Right cardiac atrium (tissue), 5 donors: ENCODE measurements around the gene ACVR1C. TPM values are rescaled to one million over a fixed set of nuclear protein-coding genes. Genes with fewer than 3 reads are reported as not detected.
"Not testable (repeated sequence)": the region's sequence is repeated elsewhere in the genome, so short reads cannot be mapped to it uniquely, and the experiment has no call there.

ENCODE experiments used
- ATAC-seq, 2 donors: fragments of 200-7000 bp; cut with Tn5 transposase; one replicate each; pipeline versions ENCODE4 v1.8.0 to v1.9.1; 2020; ENCODE audit warnings: moderate library complexity in 2 of 2, mild to moderate bottlenecking in 1 of 2
- DNase-seq, 3 donors: peaks; one replicate each; pipeline ENCODE4 v3.0.0-alpha.2; 2020
- H3K27ac ChIP-seq: one replicate; pipeline ENCODE4 v1.5.1; 2013; ENCODE audit warnings: mild to moderate bottlenecking, low read length, control low read depth, moderate library complexity
- H3K27me3 ChIP-seq: one replicate; pipeline ENCODE4 v1.6.1; 2013; ENCODE audit not compliant: control insufficient read depth, insufficient read depth
- H3K4me1 ChIP-seq: one replicate; pipeline ENCODE4 v1.6.1; 2013; ENCODE audit warnings: low read length; ENCODE audit not compliant: control insufficient read depth, insufficient read depth
- H3K4me3 ChIP-seq: one replicate; pipeline ENCODE4 v1.5.1; 2013; ENCODE audit warnings: low read length, control low read depth
- H3K9me3 ChIP-seq: one replicate; pipeline ENCODE4 v1.6.1; 2013; ENCODE audit warnings: low read length; ENCODE audit not compliant: control insufficient read depth
- WGBS: extraction: QIAGEN DNeasy Blood & Tissue Kit; methylation state at CpG from one replicate; pipeline ENCODE4 v1.1.7; 2013; 5-methylcytosine and 5-hydroxymethylcytosine counted together
- intact Hi-C, 4 donors: fragments of 100-400 bp; cut with DNase I; formaldehyde crosslinking; loops; one replicate each; pipeline versions ENCODE4 v1.11.0 to v1.14.0; 2022 to 2023
- polyA plus RNA-seq: library from polyadenylated mRNA; stranded (reverse); fragments of 200-250 nt; gene quantifications from one replicate; pipeline ENCODE4 v1.2.3, GENCODE V29; 2013
- total RNA-seq, 4 donors: library from RNA; stranded (reverse); fragmentation: NEBNext Ultra II Directional; extraction: Animal tissue kit (Norgen Biotek cat#: 25700); gene quantifications; one replicate each; pipeline ENCODE4 v1.2.1, GENCODE V29; 2021
- donor health status: healthy with polysubstance abuse.
- donor health status: DM: no; HTN: yes; CAD: no.
- donor health status: DM: no; HTN: no; CAD: no.
- donor health status: DM: no; HTN: yes; CAD: no; lungs with severe emphysema.
- donor health status: DM: yes; HTN: yes; CAD: no.

The ACVR1C gene
- total and polyA plus RNA-seq, 5 donors, result 0.36 to 2.9 (median 1.0) TPM

DNA sequence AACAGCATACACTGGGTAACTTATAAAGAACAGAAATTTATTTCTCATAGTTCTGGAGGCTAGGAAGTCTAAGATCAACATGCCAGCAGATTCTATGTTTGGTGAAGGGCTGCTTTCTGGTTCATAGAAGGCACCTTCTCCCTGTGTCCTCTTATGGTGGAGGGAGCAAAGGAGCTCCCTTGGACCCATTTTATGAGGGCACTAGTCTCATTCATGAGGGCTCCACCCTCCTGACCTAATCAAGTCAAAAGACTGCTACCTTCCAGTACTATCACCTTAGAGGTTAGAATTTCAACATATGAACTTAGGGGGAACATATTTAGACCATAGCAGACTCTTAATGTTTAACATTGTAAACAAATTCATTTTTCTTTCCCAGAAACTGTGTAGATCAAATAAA lies 54.5 kb downstream of the ACVR1C start:
- H3K4me1 ChIP-seq, result no peaks in the 10 kb centered on the region
- no peaks in the 10 kb centered on the region for H3K27me3 ChIP-seq
- no peak for DNase-seq
- H3K27ac ChIP-seq, result no peak overlapping the region
- H3K9me3 ChIP-seq, result no peaks in the 10 kb centered on the region
- no peak for ATAC-seq
- intact Hi-C loops, result no loop called here
- no peak overlapping the region for H3K4me3 ChIP-seq

DNA sequence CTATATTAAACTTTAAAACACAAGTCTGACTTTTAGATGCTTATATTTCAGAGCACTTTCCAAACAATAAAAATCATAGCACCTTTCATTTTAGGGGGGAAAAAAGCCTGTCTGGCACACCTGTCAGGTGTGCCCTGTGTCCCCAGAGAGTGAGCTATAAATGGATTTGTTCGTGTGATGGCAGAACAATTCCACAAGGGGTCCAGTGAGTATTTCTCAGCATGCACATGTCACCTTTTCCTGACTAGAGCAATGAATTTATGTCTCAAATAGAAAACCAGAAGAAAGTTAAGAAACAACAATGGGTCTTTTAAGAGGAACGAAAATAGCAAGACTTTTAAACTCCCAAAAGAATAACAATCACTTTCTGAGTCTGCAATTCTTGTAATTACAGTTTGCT lies 55.9 kb downstream of the ACVR1C start:
- Histone ChIP-seq H3K4me1 (no peaks in the 10 kb centered on the region), H3K27me3 (no peaks in the 10 kb centered on the region), H3K4me3 (no peak overlapping the region), H3K9me3 (no peaks in the 10 kb centered on the region), H3K27ac (no peak overlapping the region)
- ATAC-seq, result no peak
- no peak for DNase-seq
- intact Hi-C loops, result no loop called here
- 42% methylated on average over 2 of the region's 2 CpGs for WGBS

DNA sequence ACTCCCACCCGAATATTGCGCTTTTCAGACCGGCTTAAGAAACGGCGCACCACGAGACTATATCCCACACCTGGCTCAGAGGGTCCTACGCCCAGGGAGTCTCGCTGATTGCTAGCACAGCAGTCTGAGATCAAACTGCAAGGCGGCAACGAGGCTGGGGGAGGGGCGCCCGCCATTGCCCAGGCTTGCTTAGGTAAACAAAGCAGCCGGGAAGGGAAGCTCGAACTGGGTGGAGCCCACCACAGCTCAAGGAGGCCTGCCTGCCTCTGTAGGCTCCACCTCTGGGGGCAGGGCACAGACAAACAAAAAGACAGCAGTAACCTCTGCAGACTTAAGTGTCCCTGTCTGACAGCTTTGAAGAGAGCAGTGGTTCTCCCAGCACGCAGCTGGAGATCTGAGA lies 62.0 kb downstream of the ACVR1C start:
- H3K9me3 ChIP-seq, H3K27me3 ChIP-seq, ATAC-seq, DNase-seq, H3K4me3 ChIP-seq, intact Hi-C loops, H3K27ac ChIP-seq, H3K4me1 ChIP-seq: not testable (repeated sequence)
- 51% methylated on average over 9 of the region's 15 CpGs for WGBS

DNA sequence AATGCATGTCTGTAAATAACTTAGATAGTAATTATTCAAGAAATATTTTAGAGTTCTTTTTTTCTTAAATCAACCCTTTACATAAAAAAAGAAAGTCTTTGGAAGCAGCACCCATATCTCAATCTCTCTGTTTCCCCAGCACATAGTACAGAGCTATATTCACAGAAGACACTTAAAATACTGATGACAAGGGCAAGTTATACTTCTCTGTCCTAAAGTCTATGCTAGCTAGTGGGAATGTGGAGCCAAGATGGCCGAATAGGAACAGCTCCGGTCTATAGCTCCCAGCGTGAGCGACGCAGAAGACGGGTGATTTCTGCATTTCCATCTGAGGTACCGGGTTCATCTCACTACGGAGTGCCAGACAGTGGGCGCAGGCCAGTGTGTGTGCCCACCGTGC lies 62.6 kb downstream of the ACVR1C start:
- H3K27ac ChIP-seq, ATAC-seq, H3K9me3 ChIP-seq, H3K27me3 ChIP-seq, H3K4me3 ChIP-seq, intact Hi-C loops, DNase-seq, H3K4me1 ChIP-seq: not testable (repeated sequence)
- 91% methylated on average over 10 of the region's 10 CpGs for WGBS

DNA sequence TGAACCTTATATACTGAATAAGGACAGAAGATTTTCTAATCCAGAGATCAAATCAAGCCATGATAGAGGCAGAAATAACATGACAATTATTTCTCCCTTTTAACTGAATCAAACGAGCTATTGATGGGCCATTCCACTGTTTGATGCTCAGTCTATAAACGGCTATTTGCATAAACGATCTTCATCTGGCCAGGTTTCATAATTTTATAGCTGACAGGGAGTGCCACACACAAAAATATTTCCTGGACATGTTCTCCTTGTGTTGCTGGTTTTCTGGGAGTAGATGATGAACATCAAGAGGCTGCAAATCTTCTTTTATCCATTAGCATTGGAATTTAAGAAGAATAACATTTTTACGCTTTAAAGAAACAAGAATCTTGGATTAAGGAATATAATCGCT lies 63.1 kb downstream of the ACVR1C start:
- H3K27me3 ChIP-seq, result no peaks in the 10 kb centered on the region
- intact Hi-C loops, result no loop called here
- no peaks in the 10 kb centered on the region for H3K9me3 ChIP-seq
- H3K4me1 ChIP-seq, result no peaks in the 10 kb centered on the region
- no peak overlapping the region for H3K27ac ChIP-seq
- H3K4me3 ChIP-seq, result no peak overlapping the region
- ATAC-seq, result no peak
- no peak for DNase-seq
- whole genome bisulfite sequencing, result 84% methylated on average over 5 of the region's 5 CpGs

DNA sequence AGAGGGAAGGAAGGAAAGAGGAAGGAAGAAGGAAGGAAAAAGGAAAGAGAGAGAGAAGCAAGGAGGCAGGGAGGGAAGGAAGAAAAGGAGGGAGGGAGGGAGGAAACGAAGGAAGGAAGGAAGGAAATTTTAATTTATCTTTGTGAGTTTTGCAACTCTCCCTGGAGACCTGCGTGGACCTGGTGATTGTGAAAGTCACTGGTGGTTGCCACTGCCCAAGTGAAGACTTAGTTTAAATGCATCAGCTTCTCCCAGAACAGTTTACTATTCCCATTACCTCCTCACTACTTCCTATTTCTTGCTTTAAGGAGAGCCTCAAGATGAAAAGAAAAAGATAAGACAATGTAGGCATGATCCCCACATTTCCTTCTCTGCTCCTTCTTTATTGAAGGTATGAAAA lies 68.8 kb downstream of the ACVR1C start:
- no peaks in the 10 kb centered on the region for H3K4me1 ChIP-seq
- no peaks in the 10 kb centered on the region for H3K9me3 ChIP-seq
- 52% methylated on average over 2 of the region's 2 CpGs for WGBS
- H3K4me3 ChIP-seq, result no peak overlapping the region
- H3K27ac ChIP-seq, result no peak overlapping the region
- intact Hi-C loops, result no loop called here
- ATAC-seq (no peak), DNase-seq (no peak)
- H3K27me3 ChIP-seq, result no peaks in the 10 kb centered on the region

DNA sequence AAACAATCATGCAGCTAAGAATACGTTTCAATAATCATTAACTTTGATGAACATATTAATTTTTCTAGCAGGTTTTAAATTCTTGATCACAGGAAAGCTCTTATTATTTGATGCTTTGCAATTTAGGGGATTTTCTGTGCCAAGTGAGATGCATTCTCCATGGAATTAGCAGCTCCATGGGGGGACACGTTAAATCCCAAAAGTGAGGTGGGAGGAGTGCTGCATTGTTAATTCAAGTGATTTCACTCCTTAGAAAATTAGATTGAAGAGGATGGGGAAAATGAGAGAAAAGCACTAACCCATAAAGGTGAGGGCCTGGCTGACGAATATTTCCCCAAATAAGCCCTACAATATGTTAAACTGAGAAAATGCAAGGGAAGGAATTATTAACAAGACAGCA lies 69.2 kb downstream of the ACVR1C start:
- H3K4me1 ChIP-seq, result no peaks in the 10 kb centered on the region
- DNase-seq (no peak), ATAC-seq (no peak)
- 36% methylated on average over 3 of the region's 3 CpGs for WGBS
- H3K4me3 ChIP-seq, result no peak overlapping the region
- H3K27ac ChIP-seq, result no peak overlapping the region
- intact Hi-C loops, result no loop called here
- no peaks in the 10 kb centered on the region for H3K27me3 ChIP-seq
- H3K9me3 ChIP-seq, result no peaks in the 10 kb centered on the region

DNA sequence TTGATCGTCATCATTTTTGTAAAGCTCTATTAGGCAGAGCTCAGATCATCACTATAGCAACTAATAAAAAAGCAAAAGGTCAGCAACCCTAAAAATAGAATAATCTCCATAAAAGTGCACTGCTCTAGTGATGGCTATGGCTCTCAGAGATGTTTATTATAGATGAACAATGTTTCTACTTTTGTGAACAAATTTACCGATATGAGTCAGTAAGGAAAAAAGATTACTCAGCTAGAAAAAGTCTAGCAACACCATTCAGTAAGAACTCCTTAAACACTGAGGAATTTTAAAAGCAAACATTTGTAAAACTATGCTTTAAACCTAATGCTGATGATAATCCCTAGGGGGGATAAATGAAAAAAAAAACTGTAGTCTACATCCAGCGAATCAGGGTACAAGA lies 69.6 kb downstream of the ACVR1C start:
- intact Hi-C loops, result no loop called here
- H3K27ac ChIP-seq, result no peak overlapping the region
- DNase-seq (no peak), ATAC-seq (no peak)
- H3K9me3 ChIP-seq, result no peaks in the 10 kb centered on the region
- H3K4me1 ChIP-seq, result no peaks in the 10 kb centered on the region
- whole genome bisulfite sequencing, result 60% methylated on average over 3 of the region's 3 CpGs
- H3K4me3 ChIP-seq, result no peak overlapping the region
- no peaks in the 10 kb centered on the region for H3K27me3 ChIP-seq

DNA sequence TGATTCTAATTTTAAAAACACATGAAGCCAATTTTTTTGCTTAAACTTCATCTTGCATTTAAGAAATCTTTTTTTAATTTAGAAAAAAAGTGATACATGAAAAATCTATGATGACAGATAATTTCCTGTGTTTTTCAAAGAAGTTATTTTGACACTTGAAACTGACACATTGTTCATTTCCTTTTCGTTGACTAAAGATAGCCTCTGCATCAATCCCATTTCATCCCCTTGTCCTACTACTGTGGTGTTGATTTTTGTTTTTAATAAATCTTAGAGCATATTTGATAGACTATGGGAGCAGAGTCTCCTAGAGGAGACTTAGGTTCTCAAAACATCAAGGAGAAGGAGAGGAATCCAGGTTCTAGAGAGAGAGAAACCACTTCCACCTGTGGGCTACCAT lies 70.9 kb downstream of the ACVR1C start:
- Histone ChIP-seq H3K4me3 (no peak overlapping the region), H3K9me3 (no peaks in the 10 kb centered on the region), H3K27ac (no peak overlapping the region), H3K4me1 (no peaks in the 10 kb centered on the region), H3K27me3 (no peaks in the 10 kb centered on the region)
- ATAC-seq (no peak), DNase-seq (no peak)
- 42% methylated on average over 1 of the region's 1 CpG for WGBS
- intact Hi-C loops, result no loop called here

DNA sequence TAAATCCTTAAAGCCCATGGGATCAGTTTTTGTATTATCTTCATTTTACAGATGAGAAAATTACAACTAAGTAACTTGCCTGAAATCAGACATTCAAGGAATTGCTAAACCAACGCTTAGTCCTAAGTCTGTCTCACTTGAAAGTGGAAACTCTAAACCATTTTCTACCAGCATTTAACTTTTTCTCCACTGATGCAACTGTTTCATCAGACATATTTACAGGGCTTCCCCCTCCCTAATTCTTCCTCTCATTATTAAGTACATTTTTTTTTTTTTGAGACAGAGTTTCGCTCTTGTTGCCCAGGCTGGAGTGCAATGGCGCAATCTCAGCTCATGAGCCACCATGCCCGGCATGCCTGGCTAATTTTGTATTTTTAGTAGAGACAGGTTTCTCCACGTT lies 88.6 kb downstream of the ACVR1C start:
- DNase-seq, result no peak
- intact Hi-C loops, result no loop called here
- no peaks in the 10 kb centered on the region for H3K4me1 ChIP-seq

DNA sequence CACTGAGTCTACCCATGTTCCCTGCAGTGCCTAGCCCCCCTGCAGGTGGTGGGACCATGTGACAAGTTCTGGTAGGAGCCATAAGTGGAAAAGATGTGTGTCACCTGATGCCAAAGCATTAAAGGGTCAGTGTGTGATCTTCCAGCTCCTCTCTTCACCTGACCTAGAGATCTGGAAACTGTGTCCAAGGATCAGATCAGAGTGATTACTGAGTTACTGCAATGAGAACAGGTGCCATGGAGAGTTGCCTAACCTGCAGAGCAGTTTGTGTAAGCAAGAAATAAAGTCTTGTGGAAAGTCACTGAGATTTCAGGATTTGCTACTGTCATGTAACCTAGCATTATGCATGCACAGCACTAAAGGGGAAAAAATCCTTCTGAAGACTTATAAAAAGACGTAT lies 90.6 kb downstream of the ACVR1C start:
- 91% methylated on average over 1 of the region's 1 CpG for WGBS
- Histone ChIP-seq H3K9me3 (no peaks in the 10 kb centered on the region), H3K27me3 (no peaks in the 10 kb centered on the region), H3K4me1 (no peaks in the 10 kb centered on the region), H3K27ac (no peak overlapping the region), H3K4me3 (no peak overlapping the region)
- DNase-seq (no peak), ATAC-seq (no peak)
- intact Hi-C loops, result no loop called here

More for the DNA sequence above, 88.6 kb downstream of the ACVR1C start:
- ATAC-seq, result no peak
- Histone ChIP-seq H3K27me3 (no peaks in the 10 kb centered on the region), H3K9me3 (no peaks in the 10 kb centered on the region), H3K27ac (no peak overlapping the region), H3K4me3 (no peak overlapping the region)
- 88% methylated on average over 5 of the region's 5 CpGs for WGBS

DNA sequence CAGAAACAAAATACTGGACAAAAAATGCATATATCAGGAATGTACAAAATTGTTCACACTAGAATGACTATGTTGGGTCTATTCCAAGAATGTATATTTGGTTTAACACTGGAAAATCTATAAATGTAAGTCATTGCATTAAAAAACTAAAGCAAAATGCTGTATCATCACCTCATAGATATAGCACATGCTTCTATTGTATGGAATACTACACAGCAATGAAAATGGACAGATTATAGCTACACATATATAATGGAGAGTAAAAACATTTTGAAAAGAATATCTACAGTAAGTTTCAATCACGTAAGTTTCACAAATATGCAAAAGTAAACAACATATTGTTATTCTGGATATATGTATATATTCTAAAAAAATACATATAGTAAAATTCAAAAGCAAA lies 91.8 kb downstream of the ACVR1C start:
- no peak overlapping the region for H3K4me3 ChIP-seq
- no peaks in the 10 kb centered on the region for H3K4me1 ChIP-seq
- H3K9me3 ChIP-seq, result no peaks in the 10 kb centered on the region
- DNase-seq (no peak), ATAC-seq (no peak)
- WGBS, result 67% methylated on average over 1 of the region's 1 CpG
- no peaks in the 10 kb centered on the region for H3K27me3 ChIP-seq
- intact Hi-C loops, result no loop called here
- H3K27ac ChIP-seq, result no peak overlapping the region
